ENCODE data around the gene SLC12A5. TPM values are rescaled to one million over a fixed set of nuclear protein-coding genes. Genes with fewer than 3 reads are reported as not detected.

SLC12A5 gene
- polyA plus RNA-seq, 3 donors: not detected

DNA sequence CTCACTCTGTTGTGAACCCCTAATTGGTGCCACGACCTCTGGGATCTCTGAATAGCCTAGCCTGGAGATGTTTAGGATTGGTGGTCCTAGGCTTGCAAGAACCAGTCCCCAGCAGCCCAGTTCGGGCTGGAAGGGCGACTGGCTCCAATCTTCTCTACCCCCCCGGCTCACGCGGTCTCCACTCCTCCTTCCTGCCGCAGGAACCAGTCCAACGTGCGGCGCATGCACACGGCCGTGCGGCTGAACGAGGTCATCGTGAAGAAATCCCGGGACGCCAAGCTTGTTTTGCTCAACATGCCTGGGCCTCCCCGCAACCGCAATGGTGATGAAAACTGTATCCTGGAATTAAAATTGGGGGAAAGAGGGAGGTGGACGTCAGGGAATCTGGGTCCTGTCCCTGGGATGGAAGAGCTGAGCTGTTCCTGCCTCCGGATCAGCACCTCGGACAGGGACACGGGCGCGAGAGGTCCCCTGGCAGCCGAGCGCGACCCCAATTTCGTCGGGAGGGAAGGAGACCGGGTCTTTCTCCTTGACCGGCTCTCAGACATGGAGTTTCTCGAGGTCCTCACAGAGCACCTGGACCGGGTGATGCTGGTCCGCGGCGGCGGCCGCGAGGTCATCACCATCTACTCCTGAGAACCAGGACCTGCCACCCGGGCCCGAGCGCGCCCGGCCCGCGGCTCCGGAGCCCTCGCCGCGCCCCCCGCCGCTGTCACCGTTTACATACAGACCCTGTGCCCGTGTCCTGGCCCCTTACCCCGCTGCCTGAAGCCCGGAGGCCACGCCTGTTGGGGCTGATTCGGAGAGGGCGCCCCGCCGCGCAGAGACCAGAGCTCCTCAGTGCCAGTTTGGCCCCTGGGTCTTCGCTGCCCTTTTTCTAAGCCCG is 28.2 kb downstream of the SLC12A5 start:
- Histone ChIP-seq H3K9me3 (replicated peaks in 1 of 2; ENCODE audit: control insufficient read depth in 1 of 2, insufficient read depth in 1 of 2, low read length in 2 of 2) (peaks cover 0 to 4% of the 10 kb centered on the region in 2 donors), H3K4me3 (replicated peaks in 1 of 3; ENCODE audit: low read depth in 2 of 3, low read length in 3 of 3) (peak overlapping the region in 1 of 3 experiments; percentile 78), H3K4me1 (ENCODE audit: control insufficient read depth in 1 of 2, insufficient read depth in 2 of 2, low read length in 2 of 2) (peaks cover 38 to 50% of the 10 kb centered on the region in 2 donors), H2AFZ (ENCODE audit: insufficient read depth, low read depth, low read length, poor library complexity, severe bottlenecking) (no peak overlapping the region), H3K4me2 (replicated peaks; ENCODE audit: extremely low read depth, low read length, poor library complexity, severe bottlenecking) (peak overlapping the region; percentile 85), H3K27me3 (ENCODE audit: control insufficient read depth in 2 of 2, insufficient read depth in 2 of 2, low read length in 2 of 2) (peaks cover 18 to 26% of the 10 kb centered on the region in 2 donors), H4K20me1 (ENCODE audit: insufficient read depth, low read length) (peaks cover 57% of the 10 kb centered on the region), H3K27ac (ENCODE audit: low read depth in 1 of 2, low read length in 2 of 2) (no peak overlapping the region), H3K36me3 (replicated peaks in 1 of 2; ENCODE audit: control insufficient read depth in 1 of 2, insufficient read depth in 2 of 2, low read length in 2 of 2) (peaks cover 13% of the 10 kb centered on the region in 2 donors), H3K79me2 (ENCODE audit: insufficient read depth, low read length) (no peaks in the 10 kb centered on the region), H3K9ac (ENCODE audit: insufficient read depth, low read length, poor library complexity, severe bottlenecking) (no peak overlapping the region)
- intact Hi-C loops (cut with micrococcal nuclease): no loop called here
- H3K27ac Mint-ChIP-seq: peak overlapping the region in 1 of 7 donors; percentile 66
- H3K4me1 Mint-ChIP-seq: peaks cover 47% of the 10 kb centered on the region
- H3K27me3 Mint-ChIP-seq (ENCODE audit: low read depth in 3 of 3): peaks cover 34 to 54% (median 44%) of the 10 kb centered on the region in 3 donors
- WGBS (ENCODE audit: insufficient coverage): 9% methylated on average over 53 of the region's 65 CpGs
- TF ChIP-seq, protein P1, sequence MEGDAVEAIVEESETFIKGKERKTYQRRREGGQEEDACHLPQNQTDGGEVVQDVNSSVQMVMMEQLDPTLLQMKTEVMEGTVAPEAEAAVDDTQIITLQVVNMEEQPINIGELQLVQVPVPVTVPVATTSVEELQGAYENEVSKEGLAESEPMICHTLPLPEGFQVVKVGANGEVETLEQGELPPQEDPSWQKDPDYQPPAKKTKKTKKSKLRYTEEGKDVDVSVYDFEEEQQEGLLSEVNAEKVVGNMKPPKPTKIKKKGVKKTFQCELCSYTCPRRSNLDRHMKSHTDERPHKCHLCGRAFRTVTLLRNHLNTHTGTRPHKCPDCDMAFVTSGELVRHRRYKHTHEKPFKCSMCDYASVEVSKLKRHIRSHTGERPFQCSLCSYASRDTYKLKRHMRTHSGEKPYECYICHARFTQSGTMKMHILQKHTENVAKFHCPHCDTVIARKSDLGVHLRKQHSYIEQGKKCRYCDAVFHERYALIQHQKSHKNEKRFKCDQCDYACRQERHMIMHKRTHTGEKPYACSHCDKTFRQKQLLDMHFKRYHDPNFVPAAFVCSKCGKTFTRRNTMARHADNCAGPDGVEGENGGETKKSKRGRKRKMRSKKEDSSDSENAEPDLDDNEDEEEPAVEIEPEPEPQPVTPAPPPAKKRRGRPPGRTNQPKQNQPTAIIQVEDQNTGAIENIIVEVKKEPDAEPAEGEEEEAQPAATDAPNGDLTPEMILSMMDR (IDR thresholded peaks at IDR 0.05): no peak
- peaks cover 0 to 8% (median 0%) of the 10 kb centered on the region in 7 donors for H3K9me3 Mint-ChIP-seq
- DNase-seq: no peak
- peak overlapping the region in 1 of 2 donors; percentile 82 for H3K4me3 Mint-ChIP-seq
- H3K36me3 Mint-ChIP-seq: peaks cover 21 to 23% of the 10 kb centered on the region in 2 donors

DNA sequence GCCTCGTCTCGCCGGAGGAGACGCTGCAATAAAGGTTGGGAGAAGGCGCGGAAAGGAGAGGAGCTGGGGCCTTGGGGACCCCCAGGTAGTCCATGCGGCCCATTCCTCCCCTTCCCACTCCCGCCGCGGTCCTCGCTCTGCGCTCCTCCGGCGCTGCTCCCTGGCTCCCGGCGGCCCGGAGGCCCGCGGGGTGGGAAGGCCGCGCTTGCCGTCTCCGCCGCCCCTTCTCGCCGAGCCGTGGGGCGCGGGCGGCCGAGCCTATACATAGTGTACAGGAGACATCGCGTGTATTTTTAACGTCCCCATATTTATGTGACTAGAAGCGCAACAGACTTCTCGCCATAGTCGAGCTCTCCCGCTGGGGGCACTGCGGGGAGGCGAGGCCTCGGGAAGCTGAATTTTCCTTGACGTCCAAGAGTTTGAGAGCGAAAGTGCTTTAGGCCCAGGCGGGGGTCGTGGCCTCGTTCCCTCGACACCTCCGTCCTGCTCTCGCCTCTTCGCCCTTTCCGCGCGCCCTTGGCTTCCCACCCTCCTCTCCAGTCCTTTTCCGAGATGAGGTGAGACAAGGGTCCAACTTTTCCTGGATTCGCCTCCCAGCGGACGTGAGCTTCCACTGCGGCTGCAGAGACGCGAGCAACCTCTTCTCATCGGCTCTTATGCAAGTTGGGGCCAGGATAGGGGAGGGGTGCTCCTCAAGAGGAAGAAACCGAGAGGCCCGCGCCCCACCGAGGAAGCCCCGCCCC is 29.0 kb downstream of the SLC12A5 start:
- peak; percentile 65 to 72 (median 66) for DNase-seq
- peaks cover 18 to 26% of the 10 kb centered on the region in 2 donors for H3K27me3 ChIP-seq (ENCODE audit: control insufficient read depth in 2 of 2, insufficient read depth in 2 of 2, low read length in 2 of 2)
- H3K4me1 Mint-ChIP-seq: peaks cover 52% of the 10 kb centered on the region
- H3K79me2 ChIP-seq (ENCODE audit: insufficient read depth, low read length): no peaks in the 10 kb centered on the region
- WGBS (ENCODE audit: insufficient coverage): 5% methylated on average over 42 of the region's 66 CpGs
- H2AFZ ChIP-seq (ENCODE audit: insufficient read depth, low read depth, low read length, poor library complexity, severe bottlenecking): peak overlapping the region; percentile 71
- peak overlapping the region; percentile 8 to 78 (median 33) for H3K4me3 ChIP-seq (replicated peaks in 1 of 3; ENCODE audit: low read depth in 2 of 3, low read length in 3 of 3)
- H3K27me3 Mint-ChIP-seq (ENCODE audit: low read depth in 3 of 3): peaks cover 34 to 53% (median 38%) of the 10 kb centered on the region in 3 donors
- H3K4me1 ChIP-seq (ENCODE audit: control insufficient read depth in 1 of 2, insufficient read depth in 2 of 2, low read length in 2 of 2): peaks cover 38 to 53% of the 10 kb centered on the region in 2 donors
- no peak overlapping the region for H3K27ac ChIP-seq (ENCODE audit: low read depth in 1 of 2, low read length in 2 of 2)
- peak overlapping the region; percentile 25 for H3K9ac ChIP-seq (ENCODE audit: insufficient read depth, low read length, poor library complexity, severe bottlenecking)
- peak overlapping the region; percentile 84 to 95 for H3K4me3 Mint-ChIP-seq
- H4K20me1 ChIP-seq (ENCODE audit: insufficient read depth, low read length): peaks cover 65% of the 10 kb centered on the region
- peak overlapping the region in 2 of 7 donors; percentile 5 to 61 for H3K27ac Mint-ChIP-seq
- peaks cover 0 to 4% of the 10 kb centered on the region in 2 donors for H3K9me3 ChIP-seq (replicated peaks in 1 of 2; ENCODE audit: control insufficient read depth in 1 of 2, insufficient read depth in 1 of 2, low read length in 2 of 2)
- intact Hi-C loops (cut with micrococcal nuclease): no loop called here
- H3K4me2 ChIP-seq (replicated peaks; ENCODE audit: extremely low read depth, low read length, poor library complexity, severe bottlenecking): peak overlapping the region; percentile 85
- peaks cover 0 to 8% (median 0%) of the 10 kb centered on the region in 7 donors for H3K9me3 Mint-ChIP-seq
- TF ChIP-seq, protein P1 (IDR thresholded peaks at IDR 0.05): peak; percentile 44
- peaks cover 29 to 31% of the 10 kb centered on the region in 2 donors for H3K36me3 Mint-ChIP-seq
- H3K36me3 ChIP-seq (replicated peaks in 1 of 2; ENCODE audit: control insufficient read depth in 1 of 2, insufficient read depth in 2 of 2, low read length in 2 of 2): peaks cover 21% of the 10 kb centered on the region in 2 donors

All from CD14-positive monocyte (primary cell).